ENCODE data around the gene ZNF431.
"Not testable (repeated sequence)": the region's sequence is repeated elsewhere in the genome, so short reads cannot be mapped to it uniquely, and the experiment has no call there.

ZNF431 gene

GRCh38 chr19:21143854-21144253 is 2.0 kb downstream of the ZNF431 start:
- DNase-seq (ENCODE audit: low read depth in 2 of 3, low spot score in 2 of 3), result no peak

- DNase-seq (ENCODE audit: low read depth in 2 of 3, low spot score in 2 of 3), result no peak
These were observed 5.7 kb downstream of the ZNF431 start for GRCh38 chr19:21147540-21147939.

GRCh38 chr19:21148681-21149080 is 6.8 kb downstream of the ZNF431 start:
- no peak for DNase-seq (ENCODE audit: low read depth in 2 of 3, low spot score in 2 of 3)

GRCh38 chr19:21149877-21150276 is 8.0 kb downstream of the ZNF431 start:
- no peak for DNase-seq (ENCODE audit: low read depth in 2 of 3, low spot score in 2 of 3)

GRCh38 chr19:21151460-21151859 is 9.6 kb downstream of the ZNF431 start:
- DNase-seq (ENCODE audit: low read depth in 2 of 3, low spot score in 2 of 3), result no peak

GRCh38 chr19:21158523-21159135 is 16.8 kb downstream of the ZNF431 start:
- no peak for DNase-seq (ENCODE audit: low read depth in 2 of 3, low spot score in 2 of 3)

GRCh38 chr19:21164541-21164940 is 22.7 kb downstream of the ZNF431 start:
- no peak for DNase-seq (ENCODE audit: low read depth in 2 of 3, low spot score in 2 of 3)

GRCh38 chr19:21166436-21166835 is 24.6 kb downstream of the ZNF431 start:
- no peak for DNase-seq (ENCODE audit: low read depth in 2 of 3, low spot score in 2 of 3)

GRCh38 chr19:21197590-21198295 is 55.9 kb downstream of the ZNF431 start:
- no peak for DNase-seq (ENCODE audit: low read depth in 2 of 3, low spot score in 2 of 3)

GRCh38 chr19:21202865-21203494 is 61.1 kb downstream of the ZNF431 start:
- DNase-seq (ENCODE audit: low read depth in 2 of 3, low spot score in 2 of 3), result no peak

- DNase-seq (ENCODE audit: low read depth in 2 of 3, low spot score in 2 of 3), result no peak
These were observed 68.3 kb downstream of the ZNF431 start for GRCh38 chr19:21210037-21210621.

GRCh38 chr19:21221693-21222092 is 79.9 kb downstream of the ZNF431 start:
- DNase-seq (ENCODE audit: low read depth in 2 of 3, low spot score in 2 of 3), result no peak

- not testable (repeated sequence) for DNase-seq (ENCODE audit: low read depth in 2 of 3, low spot score in 2 of 3)
These were observed 88.1 kb downstream of the ZNF431 start for GRCh38 chr19:21229938-21230337.

- no peak for DNase-seq (ENCODE audit: low read depth in 2 of 3, low spot score in 2 of 3)
These were observed 91.9 kb downstream of the ZNF431 start for GRCh38 chr19:21233691-21234090.

- not testable (repeated sequence) for DNase-seq (ENCODE audit: low read depth in 2 of 3, low spot score in 2 of 3)
These were observed 94.9 kb downstream of the ZNF431 start for GRCh38 chr19:21236751-21237150.

GRCh38 chr19:21238670-21239069 is 96.8 kb downstream of the ZNF431 start:
- DNase-seq (ENCODE audit: low read depth in 2 of 3, low spot score in 2 of 3), result no peak

Data from activated CD8-positive, alpha-beta memory T cell treated with anti-CD3 and anti-CD28 coated beads for 48 hours (primary cell).